DMS153 treated with DMSO at 0.1 percent for 48 hours (cell line): ENCODE data around the gene ZNF346.

Experiments
- DNase-seq: peaks from one replicate; lab custom pipeline; 2025; ENCODE audit not compliant: unreplicated experiment; lab: John Stamatoyannopoulos, UW

The ZNF346 gene

DNA sequence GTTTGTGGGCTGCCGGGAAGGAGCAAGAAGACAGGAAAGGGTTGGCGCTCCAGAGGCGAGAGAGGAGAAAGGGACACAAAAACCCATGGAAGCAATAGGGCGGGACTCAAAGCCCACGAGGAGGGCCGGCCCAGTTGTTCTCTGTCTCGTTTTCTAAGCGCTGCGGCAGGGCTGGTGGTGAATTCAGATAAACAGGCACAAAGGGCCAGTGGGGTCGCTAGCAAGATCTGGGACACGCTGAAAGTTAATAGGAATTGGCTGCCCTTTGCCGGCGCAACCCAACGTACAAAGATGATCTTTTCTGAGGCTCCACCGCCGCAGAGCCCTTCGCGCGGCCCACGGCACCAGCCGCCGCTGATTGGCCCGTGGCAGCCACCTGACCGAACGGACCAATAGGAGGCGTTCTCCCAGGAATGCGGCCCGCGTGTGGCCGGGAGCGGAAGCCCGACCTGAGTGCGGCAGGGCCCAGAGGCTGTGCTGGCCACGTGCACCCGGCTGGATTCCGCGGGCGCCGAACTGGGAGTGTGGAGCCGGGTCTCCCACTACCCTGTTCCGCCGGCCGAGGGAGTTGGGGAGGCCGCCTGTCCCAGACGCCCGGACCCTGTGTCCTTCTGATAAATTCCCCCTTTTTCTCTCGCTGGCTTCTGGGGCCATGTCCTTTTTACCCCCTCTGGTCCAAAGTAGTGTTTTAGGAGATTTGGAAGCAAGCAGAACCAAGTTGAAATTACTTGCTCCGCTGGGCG is 94.3 kb downstream of the ZNF346 start:
- DNase-seq: peak; percentile 24

DNA sequence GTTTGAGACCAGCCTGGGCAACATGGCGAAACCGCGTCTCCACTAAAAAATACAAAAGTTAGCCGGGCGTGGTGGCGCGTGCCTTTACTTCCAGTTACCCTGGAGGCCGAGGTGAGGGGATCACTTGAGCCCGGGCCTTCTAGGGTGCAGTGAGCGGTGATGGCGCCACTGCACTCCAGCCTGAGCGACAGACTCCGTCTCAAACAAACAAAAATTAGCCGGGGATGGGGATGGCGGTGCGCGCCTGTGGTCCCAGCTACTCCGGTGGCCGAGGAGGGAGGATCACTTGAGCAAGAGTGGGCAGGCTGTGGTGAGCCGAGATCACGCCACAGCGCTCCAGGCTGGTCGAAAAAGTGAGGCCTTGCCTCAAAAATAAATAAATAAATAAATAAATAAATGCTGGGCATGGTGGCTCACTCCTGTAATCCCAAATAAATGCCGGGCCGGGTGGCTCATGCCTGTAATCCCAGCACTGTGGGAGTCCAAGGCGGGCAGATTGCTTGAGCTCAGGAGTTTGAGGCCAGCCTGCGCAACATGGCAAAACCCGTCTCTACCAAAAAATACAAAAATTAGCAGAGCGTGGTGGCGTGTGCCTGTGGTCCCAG is 95.0 kb downstream of the ZNF346 start:
- DNase-seq: no peak

- no peak for DNase-seq
Measured at GRCh38 chr5:177122566-177122965, 100.1 kb downstream of the ZNF346 start.

DNA sequence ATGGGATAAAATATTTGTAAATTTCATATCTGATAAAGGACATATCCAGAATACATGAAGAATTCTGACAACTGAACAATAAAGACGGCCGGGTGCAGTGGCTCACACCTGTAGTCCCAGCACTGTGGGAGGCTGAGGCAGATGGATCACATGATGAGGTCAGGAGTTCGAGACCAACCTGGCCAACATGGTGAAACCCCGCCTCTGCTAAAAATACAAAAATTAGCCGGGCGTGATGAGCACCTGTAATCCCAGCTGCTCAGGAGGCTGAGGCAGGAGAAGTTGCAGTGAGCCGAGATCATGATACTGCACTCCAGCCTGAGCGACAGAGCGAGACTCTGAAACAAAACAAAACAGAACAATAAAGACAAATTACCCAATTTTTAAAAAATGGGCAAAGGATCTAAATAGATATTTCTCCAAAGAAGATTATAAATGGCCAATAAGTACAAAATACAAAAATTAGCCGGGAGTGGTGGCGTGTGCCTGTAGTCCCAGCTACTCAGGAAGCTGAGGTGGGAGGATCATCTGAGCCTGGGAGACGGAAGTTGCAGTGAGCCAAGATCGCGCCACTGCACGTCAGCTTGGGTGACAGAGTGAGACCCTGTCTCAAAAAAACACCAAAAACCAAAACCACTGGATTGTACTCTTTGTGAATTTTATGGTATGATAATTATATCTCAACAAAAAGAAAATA is 101.4 kb downstream of the ZNF346 start:
- DNase-seq: no peak

GRCh38 chr5:177124486-177124991 is 102.0 kb downstream of the ZNF346 start:
- no peak for DNase-seq

GRCh38 chr5:177126771-177127170 is 104.3 kb downstream of the ZNF346 start:
- DNase-seq: no peak

- DNase-seq: no peak
Measured at GRCh38 chr5:177128551-177128981, 106.1 kb downstream of the ZNF346 start.

GRCh38 chr5:177130211-177131018 is 107.9 kb downstream of the ZNF346 start:
- DNase-seq: no peak
